ENCODE data around the gene GMIP. TPM values are rescaled to one million over a fixed set of nuclear protein-coding genes. Genes with fewer than 3 reads are reported as not detected.

The GMIP gene
- polyA plus RNA-seq, 3 donors, result 41.4 to 91.4 (median 75.1) TPM

DNA sequence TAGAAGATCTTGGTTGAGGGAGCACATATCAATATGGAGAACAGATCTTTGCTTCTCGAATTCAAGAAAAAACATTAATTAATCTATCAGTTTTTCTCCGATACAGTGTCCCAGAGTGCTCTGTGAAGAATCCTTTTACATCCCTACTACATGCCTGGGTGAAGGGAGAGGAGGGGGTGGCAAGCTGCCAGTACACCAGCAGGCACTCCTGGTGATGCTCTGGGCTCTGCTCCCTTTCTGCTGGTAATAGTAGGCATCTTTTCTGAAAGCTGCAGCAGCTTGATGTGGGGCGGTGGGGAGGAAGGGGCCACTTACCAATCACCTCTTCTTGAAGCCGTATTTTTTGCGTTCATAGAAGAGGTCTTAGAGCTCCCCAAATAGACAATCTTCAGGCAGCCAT, 55.7 kb downstream of the GMIP start:
- peak overlapping the region in 1 of 7 donors; percentile 40 for H3K27ac Mint-ChIP-seq
- peaks cover 15% of the 10 kb centered on the region in 2 donors for H3K4me1 ChIP-seq (ENCODE audit: control insufficient read depth in 1 of 2, insufficient read depth in 2 of 2, low read length in 2 of 2)

DNA sequence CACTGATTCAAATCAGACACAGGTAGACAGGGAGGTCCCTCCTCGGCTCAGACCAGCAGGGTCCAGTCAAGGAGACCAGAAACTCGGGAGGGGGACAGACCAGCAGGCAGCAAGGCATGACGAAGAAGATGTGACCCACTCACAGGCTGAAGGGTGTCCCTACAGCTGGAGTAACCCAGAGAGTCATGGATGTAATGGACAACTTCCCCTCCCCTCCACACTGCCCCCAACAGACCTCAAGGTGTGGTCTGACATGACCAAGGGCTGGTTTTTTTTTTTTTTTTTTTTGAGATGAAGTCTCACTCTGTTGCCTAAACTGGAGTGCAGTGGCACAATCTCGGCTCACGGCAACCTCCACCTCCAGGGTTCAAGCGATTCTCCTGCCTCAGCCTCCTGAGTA, 59.1 kb downstream of the GMIP start:
- Mint-ChIP-seq H3K4me1 (peaks cover 4% of the 10 kb centered on the region), H3K27ac (peak overlapping the region in 1 of 7 donors; percentile 37), H3K36me3 (no peaks in the 10 kb centered on the region), H3K4me3 (no peak overlapping the region), H3K27me3 (ENCODE audit: low read depth in 3 of 3) (peaks cover 0 to 6% (median 2%) of the 10 kb centered on the region in 3 donors), H3K9me3 (no peaks in the 10 kb centered on the region)
- H3K36me3 ChIP-seq (replicated peaks in 1 of 2; ENCODE audit: control insufficient read depth in 1 of 2, insufficient read depth in 2 of 2, low read length in 2 of 2), result no peaks in the 10 kb centered on the region
- no peaks in the 10 kb centered on the region for H3K27me3 ChIP-seq (ENCODE audit: control insufficient read depth in 2 of 2, insufficient read depth in 2 of 2, low read length in 2 of 2)
- H3K79me2 ChIP-seq (ENCODE audit: insufficient read depth, low read length), result no peaks in the 10 kb centered on the region
- H3K4me3 ChIP-seq (replicated peaks in 1 of 3; ENCODE audit: low read depth in 2 of 3, low read length in 3 of 3), result no peak overlapping the region
- H3K4me1 ChIP-seq (ENCODE audit: control insufficient read depth in 1 of 2, insufficient read depth in 2 of 2, low read length in 2 of 2), result peaks cover 0 to 4% of the 10 kb centered on the region in 2 donors
- no peaks in the 10 kb centered on the region for H3K9me3 ChIP-seq (replicated peaks in 1 of 2; ENCODE audit: control insufficient read depth in 1 of 2, insufficient read depth in 1 of 2, low read length in 2 of 2)
- intact Hi-C loops (cut with micrococcal nuclease), result no loop called here
- no peak overlapping the region for H3K27ac ChIP-seq (ENCODE audit: low read depth in 1 of 2, low read length in 2 of 2)
- no peaks in the 10 kb centered on the region for H4K20me1 ChIP-seq (ENCODE audit: insufficient read depth, low read length)
- DNase-seq, result no peak
- H3K9ac ChIP-seq (ENCODE audit: insufficient read depth, low read length, poor library complexity, severe bottlenecking), result no peak overlapping the region
- H2AFZ ChIP-seq (ENCODE audit: insufficient read depth, low read depth, low read length, poor library complexity, severe bottlenecking), result no peak overlapping the region
- 100% methylated on average over 2 of the region's 6 CpGs for WGBS (ENCODE audit: insufficient coverage)
- no peak overlapping the region for H3K4me2 ChIP-seq (replicated peaks; ENCODE audit: extremely low read depth, low read length, poor library complexity, severe bottlenecking)
- TF ChIP-seq, protein P1, sequence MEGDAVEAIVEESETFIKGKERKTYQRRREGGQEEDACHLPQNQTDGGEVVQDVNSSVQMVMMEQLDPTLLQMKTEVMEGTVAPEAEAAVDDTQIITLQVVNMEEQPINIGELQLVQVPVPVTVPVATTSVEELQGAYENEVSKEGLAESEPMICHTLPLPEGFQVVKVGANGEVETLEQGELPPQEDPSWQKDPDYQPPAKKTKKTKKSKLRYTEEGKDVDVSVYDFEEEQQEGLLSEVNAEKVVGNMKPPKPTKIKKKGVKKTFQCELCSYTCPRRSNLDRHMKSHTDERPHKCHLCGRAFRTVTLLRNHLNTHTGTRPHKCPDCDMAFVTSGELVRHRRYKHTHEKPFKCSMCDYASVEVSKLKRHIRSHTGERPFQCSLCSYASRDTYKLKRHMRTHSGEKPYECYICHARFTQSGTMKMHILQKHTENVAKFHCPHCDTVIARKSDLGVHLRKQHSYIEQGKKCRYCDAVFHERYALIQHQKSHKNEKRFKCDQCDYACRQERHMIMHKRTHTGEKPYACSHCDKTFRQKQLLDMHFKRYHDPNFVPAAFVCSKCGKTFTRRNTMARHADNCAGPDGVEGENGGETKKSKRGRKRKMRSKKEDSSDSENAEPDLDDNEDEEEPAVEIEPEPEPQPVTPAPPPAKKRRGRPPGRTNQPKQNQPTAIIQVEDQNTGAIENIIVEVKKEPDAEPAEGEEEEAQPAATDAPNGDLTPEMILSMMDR (IDR thresholded peaks at IDR 0.05), result no peak

More for the DNA sequence above, 55.7 kb downstream of the GMIP start:
- Mint-ChIP-seq H3K27me3 (ENCODE audit: low read depth in 3 of 3) (peaks cover 0 to 6% (median 2%) of the 10 kb centered on the region in 3 donors), H3K4me1 (peaks cover 13% of the 10 kb centered on the region), H3K36me3 (no peaks in the 10 kb centered on the region), H3K9me3 (peaks cover 0 to 2% (median 0%) of the 10 kb centered on the region in 7 donors), H3K4me3 (no peak overlapping the region)
- no peak overlapping the region for H3K4me2 ChIP-seq (replicated peaks; ENCODE audit: extremely low read depth, low read length, poor library complexity, severe bottlenecking)
- H3K27ac ChIP-seq (ENCODE audit: low read depth in 1 of 2, low read length in 2 of 2), result no peak overlapping the region
- H3K4me3 ChIP-seq (replicated peaks in 1 of 3; ENCODE audit: low read depth in 2 of 3, low read length in 3 of 3), result no peak overlapping the region
- WGBS (ENCODE audit: insufficient coverage), result 83% methylated on average over 1 of the region's 5 CpGs
- H3K27me3 ChIP-seq (ENCODE audit: control insufficient read depth in 2 of 2, insufficient read depth in 2 of 2, low read length in 2 of 2), result no peaks in the 10 kb centered on the region
- no peaks in the 10 kb centered on the region for H3K9me3 ChIP-seq (replicated peaks in 1 of 2; ENCODE audit: control insufficient read depth in 1 of 2, insufficient read depth in 1 of 2, low read length in 2 of 2)
- TF ChIP-seq, protein P1 (IDR thresholded peaks at IDR 0.05), result no peak
- H3K9ac ChIP-seq (ENCODE audit: insufficient read depth, low read length, poor library complexity, severe bottlenecking), result no peak overlapping the region
- no peak for DNase-seq
- no peaks in the 10 kb centered on the region for H3K36me3 ChIP-seq (replicated peaks in 1 of 2; ENCODE audit: control insufficient read depth in 1 of 2, insufficient read depth in 2 of 2, low read length in 2 of 2)
- H4K20me1 ChIP-seq (ENCODE audit: insufficient read depth, low read length), result no peaks in the 10 kb centered on the region
- H3K79me2 ChIP-seq (ENCODE audit: insufficient read depth, low read length), result no peaks in the 10 kb centered on the region
- intact Hi-C loops (cut with micrococcal nuclease), result no loop called here
- no peak overlapping the region for H2AFZ ChIP-seq (ENCODE audit: insufficient read depth, low read depth, low read length, poor library complexity, severe bottlenecking)
